SK-N-MC (cell line): ENCODE measurements around the gene ARHGAP26.

Source experiments
- EZH2 ChIP-seq: fragments of 200-600 bp; sonication (generic); IDR thresholded peaks from one replicate; pipeline ENCODE4 v1.6.1; 2017; ENCODE audit warnings: antibody characterized with exemption
- FOXP2 ChIP-seq: optimal IDR thresholded peaks from 2 replicates; pipeline ENCODE3; 2011; ENCODE audit warnings: mild to moderate bottlenecking, moderate library complexity; ENCODE audit not compliant: insufficient read depth; ENCODE audit errors: extremely low read length, control extremely low read depth

- TF ChIP-seq EZH2: no peak
- no peak for TF ChIP-seq FOXP2
Measured at GRCh38 chr5:142966121-142966420, 195.9 kb downstream of the ARHGAP26 start.
